Medulla oblongata (tissue), 1 donor: Measurements from ENCODE around the gene ESYT3.
A peak's percentile ranks its signal among the peaks of the same experiment; 100 is the strongest.

Experiments
- DNase-seq: peaks from one replicate; pipeline ENCODE4 v3.0.0-alpha.2; 2015; ENCODE audit errors: extremely low spot score

Gene ESYT3, protein sequence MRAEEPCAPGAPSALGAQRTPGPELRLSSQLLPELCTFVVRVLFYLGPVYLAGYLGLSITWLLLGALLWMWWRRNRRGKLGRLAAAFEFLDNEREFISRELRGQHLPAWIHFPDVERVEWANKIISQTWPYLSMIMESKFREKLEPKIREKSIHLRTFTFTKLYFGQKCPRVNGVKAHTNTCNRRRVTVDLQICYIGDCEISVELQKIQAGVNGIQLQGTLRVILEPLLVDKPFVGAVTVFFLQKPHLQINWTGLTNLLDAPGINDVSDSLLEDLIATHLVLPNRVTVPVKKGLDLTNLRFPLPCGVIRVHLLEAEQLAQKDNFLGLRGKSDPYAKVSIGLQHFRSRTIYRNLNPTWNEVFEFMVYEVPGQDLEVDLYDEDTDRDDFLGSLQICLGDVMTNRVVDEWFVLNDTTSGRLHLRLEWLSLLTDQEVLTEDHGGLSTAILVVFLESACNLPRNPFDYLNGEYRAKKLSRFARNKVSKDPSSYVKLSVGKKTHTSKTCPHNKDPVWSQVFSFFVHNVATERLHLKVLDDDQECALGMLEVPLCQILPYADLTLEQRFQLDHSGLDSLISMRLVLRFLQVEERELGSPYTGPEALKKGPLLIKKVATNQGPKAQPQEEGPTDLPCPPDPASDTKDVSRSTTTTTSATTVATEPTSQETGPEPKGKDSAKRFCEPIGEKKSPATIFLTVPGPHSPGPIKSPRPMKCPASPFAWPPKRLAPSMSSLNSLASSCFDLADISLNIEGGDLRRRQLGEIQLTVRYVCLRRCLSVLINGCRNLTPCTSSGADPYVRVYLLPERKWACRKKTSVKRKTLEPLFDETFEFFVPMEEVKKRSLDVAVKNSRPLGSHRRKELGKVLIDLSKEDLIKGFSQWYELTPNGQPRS

GRCh38 chr3:138434276-138434874 lies at the start of gene ESYT3:
ESYT3 (plus strand) TSS chr3:138434616; CDS start chr3:138434799, 183 bp downstream.
- peak; percentile 47 for DNase-seq

DNA sequence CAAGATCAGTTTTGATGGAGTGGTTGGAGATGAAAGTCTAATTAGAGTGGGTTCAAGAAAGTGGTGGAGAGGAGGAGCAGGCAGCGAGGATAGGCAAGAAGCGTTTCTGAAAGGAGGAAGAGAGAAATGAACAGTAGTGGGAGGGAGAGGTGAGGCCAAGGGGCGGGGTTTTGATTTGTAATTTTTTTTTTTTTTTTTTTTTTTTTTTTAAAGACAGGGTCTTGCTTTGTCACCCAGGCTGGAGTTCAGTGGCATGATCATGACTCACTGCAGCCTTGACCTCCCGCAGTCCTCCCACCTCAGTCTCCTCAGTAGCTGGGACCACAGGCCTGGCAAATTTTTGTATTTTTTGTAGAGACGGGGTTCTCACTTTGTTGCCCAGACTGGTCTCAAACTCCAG lies 49.4 kb upstream of the ESYT3 start:
- no peak for DNase-seq

GRCh38 chr3:138389144-138389601 lies 45.2 kb upstream of the ESYT3 start:
- no peak for DNase-seq

DNA sequence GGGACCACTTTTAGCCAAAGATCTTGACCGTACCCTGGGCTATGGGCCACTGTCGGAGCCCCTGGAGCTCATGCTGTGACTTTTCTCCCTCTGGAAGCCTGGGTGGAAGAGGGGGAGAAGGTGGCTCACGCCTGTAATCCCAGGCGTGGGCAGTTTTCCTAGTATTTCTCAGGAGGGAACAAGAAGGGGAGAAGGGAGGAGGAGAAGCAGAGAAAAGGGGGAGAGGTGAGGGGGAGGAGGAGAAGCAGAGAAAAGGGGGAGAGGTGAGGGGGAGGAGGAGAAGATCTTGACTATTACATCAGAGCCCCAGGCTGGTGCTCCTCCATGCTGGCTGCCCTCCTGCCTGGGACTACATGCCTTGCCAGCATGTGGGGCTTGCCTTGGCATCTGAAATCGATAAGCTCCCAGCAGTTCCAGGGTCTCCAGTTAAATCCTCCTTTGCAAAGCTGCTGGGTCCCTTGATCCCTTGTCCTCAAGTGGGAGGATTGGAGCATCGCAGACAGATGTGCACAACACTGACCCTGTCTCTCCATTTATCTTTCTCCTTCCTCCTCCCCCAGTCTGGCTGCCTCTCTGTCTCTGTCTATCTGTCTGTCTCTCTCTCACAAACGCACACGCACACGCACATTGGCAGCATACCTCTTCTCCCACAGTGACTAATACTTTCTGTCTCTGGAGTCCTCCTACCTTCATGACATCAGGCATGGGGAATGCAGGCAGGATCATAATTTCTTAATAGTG lies 44.4 kb upstream of the ESYT3 start:
- DNase-seq: no peak

DNA sequence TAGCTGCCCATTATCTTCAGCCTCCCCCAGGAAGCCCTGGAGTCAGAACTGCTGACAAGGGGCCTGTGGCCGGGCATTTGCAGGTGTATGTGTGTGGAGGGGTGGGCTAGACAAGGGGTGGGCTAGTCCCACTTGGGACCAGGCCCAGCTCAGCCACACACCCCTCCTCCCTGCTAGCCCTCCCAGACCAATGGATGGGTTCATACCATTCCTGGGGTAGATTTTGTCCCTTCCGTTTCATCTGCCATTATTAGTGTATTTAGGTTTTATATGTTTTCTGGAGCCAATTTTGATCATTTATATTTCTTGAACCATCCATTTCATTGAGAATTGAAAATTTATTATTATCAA lies 43.9 kb upstream of the ESYT3 start:
- DNase-seq: no peak

- DNase-seq: no peak
These were observed 40.3 kb upstream of the ESYT3 start for GRCh38 chr3:138394156-138394555.

- DNase-seq: no peak
These were observed 39.7 kb upstream of the ESYT3 start for GRCh38 chr3:138394686-138395085.

DNA sequence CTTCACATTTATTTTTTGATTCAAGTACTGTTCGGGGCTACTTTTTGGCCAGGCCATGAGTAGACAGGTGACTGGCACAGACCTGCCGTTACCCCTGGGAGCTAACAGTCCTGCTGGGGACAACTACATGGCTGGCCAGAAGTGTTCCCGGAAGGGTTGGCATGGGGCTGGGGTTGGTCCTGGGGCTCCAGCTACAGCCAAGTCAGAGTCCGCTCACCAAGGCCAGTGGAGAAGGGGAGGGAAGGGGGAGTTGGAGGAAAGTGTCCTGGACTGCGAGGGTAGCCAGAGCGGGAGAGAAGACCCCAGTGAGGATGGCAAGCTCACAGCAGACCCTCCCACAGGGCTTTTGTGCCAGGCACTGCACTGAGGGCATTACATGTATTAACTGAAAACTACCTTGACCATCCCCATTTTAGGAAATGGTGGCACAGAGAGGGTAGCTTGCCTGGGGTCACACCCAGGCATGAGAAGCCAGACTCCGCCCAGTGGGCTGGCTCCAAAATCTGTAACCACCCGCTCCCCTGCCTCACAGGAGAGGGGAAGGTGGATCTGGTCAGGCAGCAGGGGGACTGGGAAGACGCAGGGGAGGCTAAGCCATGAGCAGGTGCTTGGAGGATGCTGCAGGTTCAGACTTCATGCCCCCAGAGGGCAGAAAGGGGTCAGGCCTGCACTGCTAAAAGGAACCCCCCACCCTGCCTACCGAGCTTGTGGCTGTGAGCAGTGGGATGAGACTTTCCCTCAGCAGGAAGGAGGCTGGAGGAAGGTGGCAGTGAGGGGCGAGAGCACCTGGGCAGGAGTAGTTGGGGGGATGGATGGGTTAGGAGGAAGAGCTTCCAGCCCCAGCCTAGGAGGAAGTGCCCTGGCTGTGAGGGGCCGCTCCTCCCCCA lies 38.3 kb upstream of the ESYT3 start:
- no peak for DNase-seq

GRCh38 chr3:138396752-138397410 lies 37.5 kb upstream of the ESYT3 start:
- no peak for DNase-seq

DNA sequence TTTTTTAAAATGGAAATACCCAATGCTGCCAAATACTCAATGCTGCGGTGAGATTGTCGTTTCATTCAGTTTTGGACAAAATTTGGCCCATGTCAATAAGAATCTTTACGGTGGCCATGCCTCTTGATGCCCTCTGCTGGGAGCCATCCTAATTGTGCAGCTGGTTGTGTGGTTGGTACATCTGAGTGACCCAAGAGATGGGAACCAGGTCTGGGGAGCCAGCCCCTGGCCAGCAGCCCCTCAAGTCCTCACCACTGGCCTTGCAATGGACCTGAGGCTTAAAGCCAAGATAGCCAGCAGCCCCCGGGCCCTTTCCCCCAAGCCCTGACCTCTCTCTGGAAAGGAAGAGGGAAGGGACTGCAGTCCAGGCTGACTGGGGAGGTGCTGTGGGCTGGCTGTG lies 36.4 kb upstream of the ESYT3 start:
- DNase-seq: no peak

- DNase-seq: no peak
These were observed 35.4 kb upstream of the ESYT3 start for GRCh38 chr3:138398791-138399575.

DNA sequence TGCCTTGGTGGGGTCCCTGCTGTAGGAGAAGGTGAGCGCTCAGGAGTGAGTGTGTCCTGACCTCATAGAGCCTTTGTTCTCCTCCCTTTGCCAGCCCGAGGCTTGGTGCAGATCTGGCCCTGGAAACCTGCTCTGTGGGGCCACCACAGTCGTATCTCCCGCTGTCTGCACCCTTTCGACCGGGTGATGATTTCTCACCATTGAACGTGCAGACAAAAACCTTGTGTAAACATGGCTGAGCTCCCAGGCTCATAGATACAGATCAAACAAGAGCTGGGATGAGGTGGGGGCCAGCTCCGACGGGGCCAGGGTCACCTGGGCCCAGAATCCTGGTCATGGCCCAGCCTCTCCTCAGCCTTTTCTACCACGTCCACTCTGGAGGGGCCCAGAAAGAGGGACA lies 34.6 kb upstream of the ESYT3 start:
- no peak for DNase-seq

- DNase-seq: no peak
These were observed 33.8 kb upstream of the ESYT3 start for GRCh38 chr3:138400651-138401070.

DNA sequence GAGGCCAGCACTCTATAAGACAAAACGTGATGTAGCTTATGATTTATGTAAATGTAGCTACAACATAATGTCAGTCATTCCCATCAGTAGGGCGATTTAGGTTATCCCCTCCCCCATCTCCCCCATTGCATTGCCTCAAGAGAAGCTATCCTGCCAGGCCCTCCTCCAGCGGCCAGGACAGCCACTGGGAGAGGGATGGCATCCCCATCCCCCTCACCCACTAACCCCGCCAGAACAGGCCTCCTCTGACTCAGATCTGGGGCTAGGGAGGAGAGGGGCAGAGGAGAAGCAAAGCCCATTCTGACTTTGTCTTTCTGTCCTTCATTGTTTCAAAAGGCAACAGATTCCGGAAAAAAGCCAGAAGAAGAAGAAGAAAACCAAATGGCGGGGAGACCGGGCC lies 32.6 kb upstream of the ESYT3 start:
- no peak for DNase-seq

- no peak for DNase-seq
These were observed 30.3 kb upstream of the ESYT3 start for GRCh38 chr3:138404121-138404520.

DNA sequence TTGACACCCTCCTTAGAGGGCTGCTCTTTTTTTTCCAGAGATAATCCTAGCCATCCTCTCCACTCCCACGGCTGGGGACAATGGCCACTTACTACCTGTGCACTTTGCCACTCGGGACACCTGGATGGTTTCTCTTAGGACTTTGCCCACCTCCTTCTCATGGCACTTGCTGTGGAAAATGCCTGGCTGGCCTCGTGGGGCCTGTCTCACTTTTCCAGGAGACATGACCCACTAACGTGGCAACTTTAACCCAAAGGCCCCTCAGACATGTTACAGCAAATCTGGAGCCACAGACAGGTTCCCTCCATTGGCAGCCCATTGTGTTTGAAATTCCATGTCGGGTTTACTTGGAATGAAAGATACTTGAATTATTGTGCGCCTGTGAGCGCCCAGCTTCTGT lies 29.4 kb upstream of the ESYT3 start:
- DNase-seq: no peak

DNA sequence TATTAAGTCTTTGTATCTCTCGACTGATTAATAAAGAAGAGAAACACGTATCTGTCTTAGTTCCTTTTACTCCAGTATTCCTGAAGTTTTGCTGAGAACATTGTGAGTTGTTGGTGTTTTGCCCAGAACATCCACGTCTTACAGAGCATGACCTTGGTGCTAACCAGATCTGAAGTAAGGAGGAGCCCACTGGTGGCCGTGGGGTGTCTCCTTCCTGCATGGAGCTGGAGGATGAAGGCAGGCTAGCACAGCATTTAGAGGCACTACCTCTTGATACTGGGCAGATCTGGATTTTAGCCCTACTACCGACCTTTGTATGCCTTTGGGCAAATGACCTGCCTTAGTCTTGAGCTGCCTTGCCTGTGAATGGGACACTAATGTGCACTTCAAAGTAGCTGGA lies 28.9 kb upstream of the ESYT3 start:
- no peak for DNase-seq

DNA sequence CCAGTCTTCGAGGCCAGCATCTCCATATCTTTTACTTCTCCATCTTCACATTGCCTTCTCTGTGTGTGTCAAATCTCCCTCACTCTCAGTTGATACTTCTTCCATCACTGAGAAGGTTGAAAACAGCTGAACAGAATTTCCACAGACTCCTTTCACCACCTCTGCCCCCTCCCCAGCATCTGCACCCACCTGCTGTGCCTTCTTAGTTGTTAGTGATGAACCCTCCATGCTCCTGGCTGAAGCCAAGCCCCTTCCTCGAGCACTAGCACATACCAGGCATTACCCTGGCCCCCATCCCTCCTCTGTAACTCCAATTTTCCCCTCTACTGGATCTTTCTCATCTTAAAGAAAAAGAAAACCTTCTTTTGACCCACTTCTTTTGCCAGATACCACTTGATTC lies 27.8 kb upstream of the ESYT3 start:
- DNase-seq: no peak

- no peak for DNase-seq
These were observed 27.0 kb upstream of the ESYT3 start for GRCh38 chr3:138407236-138407907.
